ENCODE data around the gene RNF223. TPM values are rescaled to one million over a fixed set of nuclear protein-coding genes. Genes with fewer than 3 reads are reported as not detected.

Gene RNF223
- total and polyA plus RNA-seq, 2 of the 13 experiments (the other 11 are each of a cell fraction or from before 2014, with no cell fraction given): 0.03 TPM; not detected in 1

DNA sequence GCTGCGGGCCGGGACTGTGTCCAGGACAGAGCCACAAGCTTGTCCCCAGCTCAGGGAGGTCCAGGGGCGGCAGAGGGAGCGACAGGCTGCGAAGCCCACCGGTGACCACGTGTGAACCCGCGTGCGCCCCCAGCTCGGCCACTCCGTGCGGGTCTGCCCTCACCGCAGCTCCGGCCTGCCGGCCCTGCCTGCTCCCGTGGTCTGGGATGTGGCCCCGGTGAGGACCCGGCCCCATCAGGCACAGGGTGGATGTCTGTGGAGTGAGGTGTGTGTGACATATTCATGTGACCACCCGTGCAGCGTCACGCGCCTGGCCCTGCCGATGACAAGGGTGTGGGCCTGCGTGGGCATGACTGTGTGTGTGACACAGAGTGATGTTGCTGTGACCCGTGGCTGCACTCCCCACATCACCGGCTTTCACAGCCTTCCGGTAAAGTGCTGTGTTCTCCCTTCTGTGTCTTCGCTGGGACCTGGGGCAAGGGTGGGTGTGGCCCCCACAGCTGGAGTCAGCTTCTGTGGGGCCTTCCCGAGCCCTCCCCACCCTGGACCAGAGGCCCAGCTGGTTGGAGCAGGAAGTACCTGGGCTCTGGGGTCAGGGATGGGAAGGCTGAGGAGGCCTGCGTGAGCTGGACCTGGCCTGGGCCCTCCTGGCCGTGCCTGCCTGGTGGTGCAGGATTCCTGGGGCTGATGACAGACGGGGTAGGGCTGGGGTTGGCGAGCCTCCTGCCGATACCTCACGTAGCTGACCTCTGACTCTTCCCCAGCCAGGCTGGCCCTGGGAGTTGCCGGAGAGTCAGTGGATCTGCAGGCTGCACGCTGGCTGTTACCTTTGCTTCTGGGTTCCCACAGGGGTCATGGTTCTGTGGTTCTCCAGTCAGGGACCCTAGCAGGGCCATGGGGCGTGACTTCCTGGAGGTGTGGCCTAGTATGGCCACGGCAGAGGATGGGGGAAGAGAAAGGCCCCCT, 4.1 kb downstream of the RNF223 start (continued):
- TF ChIP-seq RARG (CRISPR knock-in tag; IDR thresholded peaks at IDR 0.05; ENCODE audit: low read depth) (no peak), CREB1 (IDR thresholded peaks at IDR 0.05) (peak; percentile 57), CREB1 (CRISPR knock-in tag; IDR thresholded peaks at IDR 0.05) (no peak), ZSCAN25 (CRISPR knock-in tag; IDR thresholded peaks at IDR 0.05) (peak; percentile 99), ZFP36L2 (CRISPR knock-in tag; IDR thresholded peaks at IDR 0.05) (no peak), ZNF207 (IDR thresholded peaks at IDR 0.05; ENCODE audit: borderline replicate concordance) (no peak), RAD51 (IDR thresholded peaks at IDR 0.05; ENCODE audit: borderline replicate concordance) (no peak), TARDBP (CRISPR knock-in tag; IDR thresholded peaks at IDR 0.05) (no peak), ZNF879 (CRISPR knock-in tag; IDR thresholded peaks at IDR 0.05) (no peak), POLR2A (IDR thresholded peaks at IDR 0.05; ENCODE audit: insufficient read depth in 1 of 2, low read depth in 2 of 2, low read length in 2 of 2) (no peak), RARA (CRISPR knock-in tag; IDR thresholded peaks at IDR 0.05) (peak; percentile 45), ZNF3 (CRISPR knock-in tag; IDR thresholded peaks at IDR 0.05) (no peak), MAFF (IDR thresholded peaks at IDR 0.05; ENCODE audit: low read depth, low read length) (no peak), SNAI1 (CRISPR knock-in tag; IDR thresholded peaks at IDR 0.05; ENCODE audit: borderline replicate concordance) (no peak), ZNF747 (CRISPR knock-in tag; IDR thresholded peaks at IDR 0.05; ENCODE audit: borderline replicate concordance) (no peak), ZNF12 (CRISPR knock-in tag; IDR thresholded peaks at IDR 0.05) (no peak), ZFY (CRISPR knock-in tag; IDR thresholded peaks at IDR 0.05) (peak; percentile 54; the same call in 1 of the 2 replicates), NFIB (CRISPR knock-in tag; IDR thresholded peaks at IDR 0.05; ENCODE audit: borderline replicate concordance) (0 out of 2 replicates have a peak, but pooled peaks have one; percentile 29)
- TF ChIP-seq, protein P1, sequence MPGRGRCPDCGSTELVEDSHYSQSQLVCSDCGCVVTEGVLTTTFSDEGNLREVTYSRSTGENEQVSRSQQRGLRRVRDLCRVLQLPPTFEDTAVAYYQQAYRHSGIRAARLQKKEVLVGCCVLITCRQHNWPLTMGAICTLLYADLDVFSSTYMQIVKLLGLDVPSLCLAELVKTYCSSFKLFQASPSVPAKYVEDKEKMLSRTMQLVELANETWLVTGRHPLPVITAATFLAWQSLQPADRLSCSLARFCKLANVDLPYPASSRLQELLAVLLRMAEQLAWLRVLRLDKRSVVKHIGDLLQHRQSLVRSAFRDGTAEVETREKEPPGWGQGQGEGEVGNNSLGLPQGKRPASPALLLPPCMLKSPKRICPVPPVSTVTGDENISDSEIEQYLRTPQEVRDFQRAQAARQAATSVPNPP (CRISPR knock-in tag; IDR thresholded peaks at IDR 0.05): no peak
- TF ChIP-seq, protein P2, sequence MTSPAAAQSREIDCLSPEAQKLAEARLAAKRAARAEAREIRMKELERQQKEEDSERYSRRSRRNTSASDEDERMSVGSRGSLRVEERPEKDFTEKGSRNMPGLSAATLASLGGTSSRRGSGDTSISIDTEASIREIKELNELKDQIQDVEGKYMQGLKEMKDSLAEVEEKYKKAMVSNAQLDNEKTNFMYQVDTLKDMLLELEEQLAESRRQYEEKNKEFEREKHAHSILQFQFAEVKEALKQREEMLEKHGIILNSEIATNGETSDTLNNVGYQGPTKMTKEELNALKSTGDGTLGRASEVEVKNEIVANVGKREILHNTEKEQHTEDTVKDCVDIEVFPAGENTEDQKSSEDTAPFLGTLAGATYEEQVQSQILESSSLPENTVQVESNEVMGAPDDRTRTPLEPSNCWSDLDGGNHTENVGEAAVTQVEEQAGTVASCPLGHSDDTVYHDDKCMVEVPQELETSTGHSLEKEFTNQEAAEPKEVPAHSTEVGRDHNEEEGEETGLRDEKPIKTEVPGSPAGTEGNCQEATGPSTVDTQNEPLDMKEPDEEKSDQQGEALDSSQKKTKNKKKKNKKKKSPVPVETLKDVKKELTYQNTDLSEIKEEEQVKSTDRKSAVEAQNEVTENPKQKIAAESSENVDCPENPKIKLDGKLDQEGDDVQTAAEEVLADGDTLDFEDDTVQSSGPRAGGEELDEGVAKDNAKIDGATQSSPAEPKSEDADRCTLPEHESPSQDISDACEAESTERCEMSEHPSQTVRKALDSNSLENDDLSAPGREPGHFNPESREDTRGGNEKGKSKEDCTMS (CRISPR knock-in tag; conservative IDR thresholded peaks at IDR 0.05): no peak
- TF ChIP-seq, protein P3, sequence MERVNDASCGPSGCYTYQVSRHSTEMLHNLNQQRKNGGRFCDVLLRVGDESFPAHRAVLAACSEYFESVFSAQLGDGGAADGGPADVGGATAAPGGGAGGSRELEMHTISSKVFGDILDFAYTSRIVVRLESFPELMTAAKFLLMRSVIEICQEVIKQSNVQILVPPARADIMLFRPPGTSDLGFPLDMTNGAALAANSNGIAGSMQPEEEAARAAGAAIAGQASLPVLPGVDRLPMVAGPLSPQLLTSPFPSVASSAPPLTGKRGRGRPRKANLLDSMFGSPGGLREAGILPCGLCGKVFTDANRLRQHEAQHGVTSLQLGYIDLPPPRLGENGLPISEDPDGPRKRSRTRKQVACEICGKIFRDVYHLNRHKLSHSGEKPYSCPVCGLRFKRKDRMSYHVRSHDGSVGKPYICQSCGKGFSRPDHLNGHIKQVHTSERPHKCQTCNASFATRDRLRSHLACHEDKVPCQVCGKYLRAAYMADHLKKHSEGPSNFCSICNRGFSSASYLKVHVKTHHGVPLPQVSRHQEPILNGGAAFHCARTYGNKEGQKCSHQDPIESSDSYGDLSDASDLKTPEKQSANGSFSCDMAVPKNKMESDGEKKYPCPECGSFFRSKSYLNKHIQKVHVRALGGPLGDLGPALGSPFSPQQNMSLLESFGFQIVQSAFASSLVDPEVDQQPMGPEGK (CRISPR knock-in tag; IDR thresholded peaks at IDR 0.05): peak; percentile 23
- TF ChIP-seq, protein P4, sequence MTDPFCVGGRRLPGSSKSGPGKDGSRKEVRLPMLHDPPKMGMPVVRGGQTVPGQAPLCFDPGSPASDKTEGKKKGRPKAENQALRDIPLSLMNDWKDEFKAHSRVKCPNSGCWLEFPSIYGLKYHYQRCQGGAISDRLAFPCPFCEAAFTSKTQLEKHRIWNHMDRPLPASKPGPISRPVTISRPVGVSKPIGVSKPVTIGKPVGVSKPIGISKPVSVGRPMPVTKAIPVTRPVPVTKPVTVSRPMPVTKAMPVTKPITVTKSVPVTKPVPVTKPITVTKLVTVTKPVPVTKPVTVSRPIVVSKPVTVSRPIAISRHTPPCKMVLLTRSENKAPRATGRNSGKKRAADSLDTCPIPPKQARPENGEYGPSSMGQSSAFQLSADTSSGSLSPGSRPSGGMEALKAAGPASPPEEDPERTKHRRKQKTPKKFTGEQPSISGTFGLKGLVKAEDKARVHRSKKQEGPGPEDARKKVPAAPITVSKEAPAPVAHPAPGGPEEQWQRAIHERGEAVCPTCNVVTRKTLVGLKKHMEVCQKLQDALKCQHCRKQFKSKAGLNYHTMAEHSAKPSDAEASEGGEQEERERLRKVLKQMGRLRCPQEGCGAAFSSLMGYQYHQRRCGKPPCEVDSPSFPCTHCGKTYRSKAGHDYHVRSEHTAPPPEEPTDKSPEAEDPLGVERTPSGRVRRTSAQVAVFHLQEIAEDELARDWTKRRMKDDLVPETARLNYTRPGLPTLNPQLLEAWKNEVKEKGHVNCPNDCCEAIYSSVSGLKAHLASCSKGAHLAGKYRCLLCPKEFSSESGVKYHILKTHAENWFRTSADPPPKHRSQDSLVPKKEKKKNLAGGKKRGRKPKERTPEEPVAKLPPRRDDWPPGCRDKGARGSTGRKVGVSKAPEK (CRISPR knock-in tag; IDR thresholded peaks at IDR 0.05; ENCODE audit: borderline replicate concordance): no peak

Measured in HepG2 (cell line).